HepG2 (cell line): ENCODE data around the gene PIGL. TPM values are rescaled to one million over a fixed set of nuclear protein-coding genes. Genes with fewer than 3 reads are reported as not detected.

Experiments used
- ATAC-seq: fragments of 200-7000 bp; cut with Tn5 transposase; 3 replicates; pipeline ENCODE4 v1.9.1; 2020; ENCODE audit warnings: mild to moderate bottlenecking, moderate library complexity
- BruUV-seq: library from RNA; stranded (reverse); fragments of 400-500 nt; replicated peaks from 2 replicates; lab custom pipeline; 2021; lab: Mats Ljungman, UMichigan
- CTCF ChIA-PET: fragments of 300-600 bp; formaldehyde crosslinking; extraction: SDS; loops from one replicate; lab custom pipeline; 2021; ENCODE audit warnings: low total read pairs, inconsistent platforms, low intra/inter-chr PET ratio; lab: Yijun Ruan, JAX
- POLR2A ChIA-PET: fragments of 350-600 bp; sonication (Branson Sonifier 250); formaldehyde crosslinking; loops from one replicate; lab custom pipeline; 2020; ENCODE audit warnings: antibody characterized with exemption, inconsistent platforms; lab: Yijun Ruan, JAX
- DNase-seq: peaks from one replicate; pipeline ENCODE4 v3.0.0-alpha.2; 2015; ENCODE audit warnings: low spot score
- FAIRE-seq: peaks from 3 replicates; lab custom pipeline; 2011; peaks lifted over from hg19 to GRCh38; lab: Jason Lieb, UNC
- H2AFZ ChIP-seq: one replicate; pipeline ENCODE4 v1.6.1; 2011; ENCODE audit warnings: low read length, inconsistent platforms
- H3K27ac ChIP-seq: fragments of 300-600 bp; 3 replicates; pipeline ENCODE4 v1.8.0; 2011; ENCODE audit warnings: mixed run types, mild to moderate bottlenecking, mixed read lengths, low read length, inconsistent platforms; ENCODE audit not compliant: insufficient read depth; ENCODE audit errors: extremely low read length
- H3K27me3 ChIP-seq, 2 experiments: fragments of 200-600 bp in 1 of 2; 2 replicates in 1 of 2; 3 replicates in 1 of 2; pipeline versions ENCODE4 v1.6.0 to v1.8.0; 2011; ENCODE audit warnings: low read length in 2 of 2, mild to moderate bottlenecking in 2 of 2, moderate library complexity in 2 of 2, inconsistent platforms in 1 of 2; ENCODE audit not compliant: insufficient read depth in 2 of 2, control insufficient read depth in 1 of 2
- H3K36me3 ChIP-seq, 2 experiments: fragments of 200-600 bp in 1 of 2; replicated peaks in 1 of 2; 2 replicates in 1 of 2; 3 replicates in 1 of 2; pipeline versions ENCODE4 v1.5.1 to v1.8.0; 2011; ENCODE audit warnings: low read length in 2 of 2, inconsistent platforms in 1 of 2; ENCODE audit not compliant: insufficient read depth in 2 of 2, control insufficient read depth in 1 of 2
- H3K4me1 ChIP-seq: 2 replicates; pipeline ENCODE4 v1.5.1; 2012; ENCODE audit warnings: low read length, inconsistent platforms; ENCODE audit not compliant: insufficient read depth
- H3K4me2 ChIP-seq: 2 replicates; pipeline ENCODE4 v1.6.0; 2011; ENCODE audit warnings: low read depth, low read length, inconsistent platforms
- H3K4me3 ChIP-seq, 3 experiments: fragments of 200-600 bp in 1 of 3; sonication (generic), shearing (Covaris generic) in 1 of 3; replicated peaks in 1 of 3; 2 replicates each; pipeline ENCODE4 v1.5.1; 2011 to 2016; ENCODE audit warnings: low read length in 3 of 3, inconsistent platforms in 2 of 3, low read depth in 2 of 3, mild to moderate bottlenecking in 2 of 3, control low read depth in 1 of 3, mixed read lengths in 1 of 3; ENCODE audit not compliant: insufficient read depth in 1 of 3
- H3K79me2 ChIP-seq: one replicate; pipeline ENCODE4 v1.6.1; 2011; ENCODE audit warnings: low read length, inconsistent platforms; ENCODE audit not compliant: insufficient read depth
- H3K9ac ChIP-seq: 2 replicates; pipeline ENCODE4 v1.6.0; 2011; ENCODE audit warnings: mild to moderate bottlenecking, low read depth, low read length, inconsistent platforms; ENCODE audit not compliant: insufficient read depth
- H3K9me3 ChIP-seq: 2 replicates; pipeline ENCODE4 v1.5.1; 2012; ENCODE audit warnings: mild to moderate bottlenecking, low read length
- H4K20me1 ChIP-seq: 2 replicates; pipeline ENCODE4 v1.6.0; 2011; ENCODE audit warnings: inconsistent platforms, mild to moderate bottlenecking, low read length, moderate library complexity; ENCODE audit not compliant: insufficient read depth
- ASH2L ChIP-seq: fragments of 300-600, 200-600 bp; sonication (generic); IDR thresholded peaks from 2 replicates; pipeline ENCODE4 v1.7.0; 2017; ENCODE audit warnings: low read depth, mild to moderate bottlenecking, moderate library complexity, mixed read lengths, low read length; ENCODE audit not compliant: insufficient read length
- E2F2 ChIP-seq: sonication (generic); formaldehyde crosslinking; IDR thresholded peaks from 2 replicates; pipeline ENCODE4 v1.4.0; 2020; ENCODE audit warnings: missing genetic modification reagents, borderline replicate concordance
- EHMT2 ChIP-seq: fragments of 200-600 bp; sonication (generic); IDR thresholded peaks from 2 replicates; pipeline ENCODE4 v1.7.0; 2017; ENCODE audit warnings: antibody characterized with exemption, low read depth, low read length, borderline replicate concordance
- HBP1 ChIP-seq: IDR thresholded peaks from 2 replicates; pipeline ENCODE4 v1.6.1; 2016; ENCODE audit warnings: low read depth, control low read depth
- HNF1B ChIP-seq: sonication (generic); formaldehyde crosslinking; IDR thresholded peaks from 2 replicates; pipeline ENCODE4 v1.5.1; 2020; ENCODE audit warnings: mild to moderate bottlenecking, moderate library complexity, missing genetic modification reagents
- KLF13 ChIP-seq: sonication (generic); formaldehyde crosslinking; IDR thresholded peaks from 2 replicates; pipeline ENCODE4 v1.4.0; 2020; ENCODE audit warnings: mild to moderate bottlenecking, missing genetic modification reagents
- PHF21A ChIP-seq: sonication (generic); formaldehyde crosslinking; IDR thresholded peaks from 2 replicates; pipeline ENCODE4 v1.5.0; 2020; ENCODE audit warnings: mild to moderate bottlenecking, missing genetic modification reagents
- PREB ChIP-seq: sonication (generic); formaldehyde crosslinking; IDR thresholded peaks from 2 replicates; pipeline ENCODE4 v1.4.0; 2020; ENCODE audit warnings: missing genetic modification reagents
- SMAD3 ChIP-seq: sonication (generic); formaldehyde crosslinking; IDR thresholded peaks from 2 replicates; pipeline ENCODE4 v1.4.0; 2020; ENCODE audit warnings: missing genetic modification reagents
- SNRNP70 ChIP-seq: fragments of 200-400 bp; formaldehyde crosslinking; IDR thresholded peaks from 2 replicates; pipeline ENCODE4 v1.6.1; 2017; ENCODE audit warnings: mild to moderate bottlenecking, low read depth, low read length, moderate library complexity
- TRIM24 ChIP-seq: sonication (generic); formaldehyde crosslinking; IDR thresholded peaks from 2 replicates; pipeline ENCODE4 v1.8.0; 2022; ENCODE audit warnings: mild to moderate bottlenecking, missing genetic modification reagents
- U2AF2 ChIP-seq: fragments of 200-400 bp; formaldehyde crosslinking; IDR thresholded peaks from 2 replicates; pipeline ENCODE4 v1.6.1; 2017; ENCODE audit warnings: low read depth, mild to moderate bottlenecking, low read length
- ZNF224 ChIP-seq: sonication (generic); formaldehyde crosslinking; IDR thresholded peaks from 2 replicates; pipeline ENCODE4 v1.5.0; 2020; ENCODE audit warnings: mild to moderate bottlenecking, missing genetic modification reagents
- ZNF235 ChIP-seq: sonication (generic); formaldehyde crosslinking; IDR thresholded peaks from 2 replicates; pipeline ENCODE4 v1.8.1; 2023; ENCODE audit warnings: mild to moderate bottlenecking, missing genetic modification reagents, borderline replicate concordance
- ZNF282 ChIP-seq: fragments of 450-650 bp; IDR thresholded peaks from 2 replicates; pipeline ENCODE4 v1.6.1; 2018; ENCODE audit not compliant: partially characterized antibody
- ZNF713 ChIP-seq: sonication (generic); formaldehyde crosslinking; IDR thresholded peaks from 2 replicates; pipeline ENCODE4 v1.4.0; 2020; ENCODE audit warnings: mild to moderate bottlenecking, missing genetic modification reagents
- ZNF761 ChIP-seq: sonication (generic); formaldehyde crosslinking; conservative IDR thresholded peaks from 2 replicates; pipeline ENCODE4 v1.4.0; 2020; ENCODE audit warnings: mild to moderate bottlenecking, missing genetic modification reagents
- WGBS: methylation state at CpG from one replicate; pipeline ENCODE4 v1.1.6; 2017; ENCODE audit warnings: low lambda C conversion rate; 5-methylcytosine and 5-hydroxymethylcytosine counted together
- in situ Hi-C: cut with HindIII; loops from 2 replicates; pipeline ENCODE4 v1.10.0; 2017; ENCODE audit warnings: low pct_unique_long_range_greater_than_20kb; ENCODE audit not compliant: extremely low pct_ligation_motif_present
- intact Hi-C: fragments of 100-400 bp; cut with micrococcal nuclease; formaldehyde crosslinking; loops from one replicate; pipeline ENCODE4 v1.10.0; 2022; ENCODE audit not compliant: unreplicated experiment
- polyA plus RNA-seq, 8 experiments: library from polyadenylated mRNA; depleted of rRNA in 3 of 8; stranded (reverse) in 7 of 8; unstranded in 1 of 8; fragments of >200 nt; fragmentation: Illumina TruSeq in 4 of 8; extraction: Trizol in 4 of 8; gene quantifications; 2 replicates each; pipeline versions ENCODE4 v1.2.1 to v1.2.3, GENCODE V29; 2011 to 2016; ENCODE audit warnings: low read depth in 4 of 8, missing spikeins in 1 of 8, mixed read lengths in 1 of 8; ENCODE audit not compliant: insufficient read depth in 1 of 8
- total RNA-seq, 5 experiments: library from RNA; depleted of rRNA; stranded (reverse); fragments of >200 nt; fragmentation: Illumina TruSeq; extraction: Trizol; gene quantifications; 2 replicates each; pipeline ENCODE4 v1.2.3, GENCODE V29; 2016; ENCODE audit warnings: low read depth in 1 of 5

Gene PIGL
- total and polyA plus RNA-seq, 2 of the 13 experiments (the other 11 are each of a cell fraction or from before 2014, with no cell fraction given), result 28.5 to 63.8 TPM

- intact Hi-C loops (loop anchor here (1.0 kb wide), 3 partner anchors 11 to 71 kb away; partner anchors contain the start of gene NCOR1), in situ Hi-C loops (loop anchor here (5.0 kb wide), 2 partner anchors 66 to 141 kb away; partner anchors contain the start of gene CENPV)
- Histone ChIP-seq H3K4me2 (peak overlapping the region; percentile 65), H3K9me3 (no peaks in the 10 kb centered on the region), H3K4me3 (peak overlapping the region in 2 of 3 experiments; percentile 34 to 45; a peak in 5 of 6 replicates), H3K27me3 (no peaks in the 10 kb centered on the region; a peak in 1 of 5 replicates), H3K79me2 (no peaks in the 10 kb centered on the region), H3K9ac (peak overlapping the region; percentile 79), H4K20me1 (no peaks in the 10 kb centered on the region), H3K36me3 (no peaks in the 10 kb centered on the region; a peak in 1 of 5 replicates), H3K27ac (peak overlapping the region; percentile 95), H3K4me1 (peaks cover 79% of the 10 kb centered on the region), H2AFZ (no peak overlapping the region)
- ATAC-seq (peak; percentile 95), FAIRE-seq (peak; percentile 93), DNase-seq (peak; percentile 99)
- 12% methylated on average over 25 of the region's 26 CpGs for WGBS
- CTCF ChIA-PET, result interaction anchor here (1.1 to 1.5 kb wide), 3 partner anchors 18 to 77 kb away, joined by 3 to 8 read pairs (median 6); partner anchors contain the start of gene CENPV
- POLR2A ChIA-PET, result interaction anchor here (0.6 to 6.9 kb wide), 30 partner anchors 10 to 250 kb away, joined by 3 to 258 read pairs (median 6); partner anchors contain the start of genes CENPV, NCOR1, PIGL and TRPV2
- BruUV-seq, result TSS peak; percentile 94
- TF ChIP-seq U2AF2 (no peak), HBP1 (0 out of 2 replicates have a peak, but pooled peaks have one; percentile 8), HNF1B (CRISPR knock-in tag) (peak; percentile 99), SNRNP70 (no peak), E2F2 (CRISPR knock-in tag) (no peak; the same call in 1 of the 2 replicates), ZNF224 (CRISPR knock-in tag) (peak; percentile 90), ZNF282 (no peak), ASH2L (peak; percentile 99), PREB (no peak), EHMT2 (no peak), ZNF713 (CRISPR knock-in tag) (no peak), ZNF235 (no peak), PHF21A (CRISPR knock-in tag) (peak; percentile 98), TRIM24 (CRISPR knock-in tag) (0 out of 2 replicates have a peak, but pooled peaks have one; percentile 59), SMAD3 (CRISPR knock-in tag) (peak; percentile 81; the same call in 1 of the 2 replicates), ZNF761 (peak; percentile 74; the same call in 1 of the 2 replicates), KLF13 (no peak)
These were observed 69.3 kb downstream of the PIGL start for GRCh38 chr17:16286009-16286946.
